GM19035 (cell line): ENCODE results near the gene LRRFIP1.
"Not testable (repeated sequence)": the region's sequence is repeated elsewhere in the genome, so short reads cannot be mapped to it uniquely, and the experiment has no call there.

ENCODE experiments used
- ATAC-seq: cut with Tn5 transposase; IDR thresholded peaks from one replicate; pipeline ENCODE4 v1.9.1; 2021; ENCODE audit not compliant: unreplicated experiment

The LRRFIP1 gene

GRCh38 chr2:237742614-237743013, 115.2 kb downstream of the LRRFIP1 start:
- no peak for ATAC-seq

GRCh38 chr2:237743024-237743423, 115.6 kb downstream of the LRRFIP1 start:
- no peak for ATAC-seq

GRCh38 chr2:237743561-237744269, 116.3 kb downstream of the LRRFIP1 start:
- no peak for ATAC-seq

GRCh38 chr2:237744270-237744612, 116.9 kb downstream of the LRRFIP1 start:
- no peak for ATAC-seq

GRCh38 chr2:237744613-237745249, 117.3 kb downstream of the LRRFIP1 start:
- ATAC-seq: no peak

- ATAC-seq: no peak
Measured at GRCh38 chr2:237745250-237745613, 117.8 kb downstream of the LRRFIP1 start.

GRCh38 chr2:237746302-237747080, 119.1 kb downstream of the LRRFIP1 start:
- no peak for ATAC-seq

GRCh38 chr2:237747189-237747588, 119.8 kb downstream of the LRRFIP1 start:
- ATAC-seq: no peak

- ATAC-seq: no peak
Measured at GRCh38 chr2:237749002-237749401, 121.6 kb downstream of the LRRFIP1 start.

GRCh38 chr2:237749961-237750360, 122.6 kb downstream of the LRRFIP1 start:
- no peak for ATAC-seq

- not testable (repeated sequence) for ATAC-seq
Measured at GRCh38 chr2:237750441-237750840, 123.1 kb downstream of the LRRFIP1 start.

- ATAC-seq: peak; percentile 96
Measured at GRCh38 chr2:237752761-237753165, 125.4 kb downstream of the LRRFIP1 start.

GRCh38 chr2:237754182-237754581, 126.8 kb downstream of the LRRFIP1 start:
- no peak for ATAC-seq

GRCh38 chr2:237754626-237755248, 127.3 kb downstream of the LRRFIP1 start:
- ATAC-seq: no peak

- no peak for ATAC-seq
Measured at GRCh38 chr2:237757616-237758015, 130.2 kb downstream of the LRRFIP1 start.

- no peak for ATAC-seq
Measured at GRCh38 chr2:237758185-237758584, 130.8 kb downstream of the LRRFIP1 start.

GRCh38 chr2:237759176-237759575, 131.8 kb downstream of the LRRFIP1 start:
- ATAC-seq: no peak

- no peak for ATAC-seq
Measured at GRCh38 chr2:237760506-237761502, 133.4 kb downstream of the LRRFIP1 start.

GRCh38 chr2:237762291-237763182, 135.2 kb downstream of the LRRFIP1 start:
- ATAC-seq: not testable (repeated sequence)
